Nephron (organoid): ENCODE results near the gene C1GALT1.

Experiments used
- H3K27ac Mint-ChIP-seq, 3 experiments: 2 replicates each; pipeline ENCODE4 v1.8.0; 2020; ENCODE audit warnings: mixed read lengths in 3 of 3, mild to moderate bottlenecking in 2 of 3, moderate library complexity in 1 of 3
- H3K27me3 Mint-ChIP-seq: 2 replicates; pipeline ENCODE4 v1.8.0; 2021; ENCODE audit warnings: low read depth, mild to moderate bottlenecking, moderate library complexity, mixed read lengths
- H3K36me3 Mint-ChIP-seq: 2 replicates; pipeline ENCODE4 v1.8.0; 2020; ENCODE audit warnings: low read depth, mixed read lengths
- H3K4me1 Mint-ChIP-seq: 2 replicates; pipeline ENCODE4 v1.8.0; 2020; ENCODE audit warnings: mixed read lengths
- H3K4me3 Mint-ChIP-seq, 3 experiments: 2 replicates each; pipeline ENCODE4 v1.8.0; 2020; ENCODE audit warnings: mild to moderate bottlenecking in 3 of 3, mixed read lengths in 3 of 3, moderate library complexity in 2 of 3
- H3K9me3 Mint-ChIP-seq: 2 replicates; pipeline ENCODE4 v1.8.0; 2020; ENCODE audit warnings: mixed read lengths
- CTCF ChIP-seq, 3 experiments: fragments of 200-600 bp; sonication (generic); IDR thresholded peaks; one replicate each; pipeline ENCODE4 v1.5.0; 2021; ENCODE audit warnings: antibody characterized with exemption in 3 of 3; ENCODE audit not compliant: unreplicated experiment in 3 of 3

Gene C1GALT1

GRCh38 chr7:7164591-7164990 is 17.8 kb upstream of the C1GALT1 start:
- H3K9me3 Mint-ChIP-seq: peaks cover 7% of the 10 kb centered on the region
- no peaks in the 10 kb centered on the region for H3K36me3 Mint-ChIP-seq
- H3K4me3 Mint-ChIP-seq: no peak overlapping the region
- H3K4me1 Mint-ChIP-seq: no peaks in the 10 kb centered on the region
- no peak overlapping the region for H3K27ac Mint-ChIP-seq
- TF ChIP-seq CTCF (IDR thresholded peaks at IDR 0.05; ENCODE audit: unreplicated experiment in 3 of 3): no peak
- no peaks in the 10 kb centered on the region for H3K27me3 Mint-ChIP-seq

GRCh38 chr7:7165372-7165771 is 17.0 kb upstream of the C1GALT1 start:
- no peaks in the 10 kb centered on the region for H3K27me3 Mint-ChIP-seq
- no peak for TF ChIP-seq CTCF (IDR thresholded peaks at IDR 0.05; ENCODE audit: unreplicated experiment in 3 of 3)
- H3K36me3 Mint-ChIP-seq: no peaks in the 10 kb centered on the region
- no peaks in the 10 kb centered on the region for H3K4me1 Mint-ChIP-seq
- peaks cover 7% of the 10 kb centered on the region for H3K9me3 Mint-ChIP-seq
- H3K4me3 Mint-ChIP-seq: no peak overlapping the region
- H3K27ac Mint-ChIP-seq: no peak overlapping the region

GRCh38 chr7:7166318-7166717 is 16.0 kb upstream of the C1GALT1 start:
- H3K4me1 Mint-ChIP-seq: no peaks in the 10 kb centered on the region
- no peak for TF ChIP-seq CTCF (IDR thresholded peaks at IDR 0.05; ENCODE audit: unreplicated experiment in 3 of 3)
- no peak overlapping the region for H3K4me3 Mint-ChIP-seq
- H3K27me3 Mint-ChIP-seq: no peaks in the 10 kb centered on the region
- H3K27ac Mint-ChIP-seq: no peak overlapping the region
- peaks cover 12% of the 10 kb centered on the region for H3K9me3 Mint-ChIP-seq
- no peaks in the 10 kb centered on the region for H3K36me3 Mint-ChIP-seq

- peaks cover 22% of the 10 kb centered on the region for H3K9me3 Mint-ChIP-seq
- no peak for TF ChIP-seq CTCF (IDR thresholded peaks at IDR 0.05; ENCODE audit: unreplicated experiment in 3 of 3)
- H3K27me3 Mint-ChIP-seq: no peaks in the 10 kb centered on the region
- no peaks in the 10 kb centered on the region for H3K36me3 Mint-ChIP-seq
- no peak overlapping the region for H3K4me3 Mint-ChIP-seq
- no peak overlapping the region for H3K27ac Mint-ChIP-seq
- no peaks in the 10 kb centered on the region for H3K4me1 Mint-ChIP-seq
These were observed 13.0 kb upstream of the C1GALT1 start for GRCh38 chr7:7169296-7169695.

- H3K36me3 Mint-ChIP-seq: no peaks in the 10 kb centered on the region
These were observed 8.2 kb upstream of the C1GALT1 start for GRCh38 chr7:7173956-7174632.

More at GRCh38 chr7:7173956-7174632, 8.2 kb upstream of the C1GALT1 start:
- TF ChIP-seq CTCF (IDR thresholded peaks at IDR 0.05; ENCODE audit: unreplicated experiment in 3 of 3): no peak
- Mint-ChIP-seq H3K27ac (no peak overlapping the region), H3K4me1 (peaks cover 10% of the 10 kb centered on the region), H3K4me3 (no peak overlapping the region), H3K27me3 (no peaks in the 10 kb centered on the region), H3K9me3 (peaks cover 23% of the 10 kb centered on the region)
